Smooth muscle cell (in vitro differentiated cells): Measurements from ENCODE around the gene ZNF236. TPM values are rescaled to one million over a fixed set of nuclear protein-coding genes. Genes with fewer than 3 reads are reported as not detected.

ENCODE experiments used
- DNase-seq: peaks from one replicate; lab custom pipeline; 2025; ENCODE audit not compliant: unreplicated experiment; lab: John Stamatoyannopoulos, UW
- H2AFZ ChIP-seq: fragments of 200-600 bp; sonication (generic); 2 replicates; pipeline ENCODE4 v1.6.0; 2016; ENCODE audit warnings: antibody characterized with exemption, low read depth, mild to moderate bottlenecking
- H3F3A ChIP-seq: fragments of 200-600 bp; sonication (generic); 2 replicates; pipeline ENCODE4 v1.6.0; 2017; ENCODE audit warnings: antibody characterized with exemption, low read depth
- H3K27ac ChIP-seq: fragments of 200-600 bp; sonication (generic); 2 replicates; pipeline ENCODE4 v1.5.1; 2016; ENCODE audit warnings: low read depth, mild to moderate bottlenecking
- H3K27me3 ChIP-seq: fragments of 200-600 bp; sonication (generic); 2 replicates; pipeline ENCODE4 v1.6.1; 2016; ENCODE audit warnings: low read depth, mild to moderate bottlenecking
- H3K36me3 ChIP-seq: fragments of 200-600 bp; sonication (generic); 2 replicates; pipeline ENCODE4 v1.5.1; 2016; ENCODE audit warnings: low read depth
- H3K4me1 ChIP-seq: fragments of 200-600 bp; sonication (generic); 2 replicates; pipeline ENCODE4 v1.5.1; 2016; ENCODE audit warnings: low read depth
- H3K4me2 ChIP-seq: fragments of 200-600 bp; sonication (generic); 2 replicates; pipeline ENCODE4 v1.6.0; 2016; ENCODE audit warnings: mild to moderate bottlenecking
- H3K4me3 ChIP-seq: fragments of 200-600 bp; sonication (generic); 2 replicates; pipeline ENCODE4 v1.5.1; 2016; ENCODE audit warnings: mild to moderate bottlenecking
- H3K79me2 ChIP-seq: fragments of 200-600 bp; sonication (generic); 2 replicates; pipeline ENCODE4 v1.6.0; 2016; ENCODE audit warnings: low read depth, mild to moderate bottlenecking
- H3K9ac ChIP-seq: fragments of 200-600 bp; sonication (generic); 2 replicates; pipeline ENCODE4 v1.6.0; 2016; ENCODE audit warnings: low read depth
- H3K9me3 ChIP-seq: fragments of 200-600 bp; sonication (generic); replicated peaks from 2 replicates; pipeline ENCODE4 v1.5.1; 2016; ENCODE audit warnings: low read depth
- H4K20me1 ChIP-seq: fragments of 200-600 bp; sonication (generic); 2 replicates; pipeline ENCODE4 v1.6.0; 2016; ENCODE audit warnings: low read depth
- CTCF ChIP-seq: fragments of 200-600 bp; sonication (generic); IDR thresholded peaks from 2 replicates; pipeline ENCODE4 v1.5.1; 2017; ENCODE audit warnings: borderline replicate concordance, mild to moderate bottlenecking, antibody characterized with exemption; ENCODE audit not compliant: insufficient read depth, poor library complexity, severe bottlenecking
- WGBS: methylation state at CpG from one replicate; pipeline ENCODE4 v1.1.7; 2016; ENCODE audit warnings: low lambda C conversion rate; 5-methylcytosine and 5-hydroxymethylcytosine counted together
- polyA plus RNA-seq: library from polyadenylated mRNA; unstranded; fragments of >200 nt; fragmentation: Nextera tagmentation; extraction: Ambion mirVana; gene quantifications from 2 replicates; pipeline ENCODE4 v1.2.1, GENCODE V29; 2016
- total RNA-seq: library from RNA; depleted of rRNA; stranded (reverse); fragments of >200 nt; gene quantifications from 2 replicates; pipeline ENCODE4 v1.2.3, GENCODE V29; 2014

The ZNF236 gene
- total and polyA plus RNA-seq, 2 experiments from 2014 or later: 4.1 to 6.2 TPM

GRCh38 chr18:76814256-76814655, 8.1 kb upstream of the ZNF236 start:
- Histone ChIP-seq H3K27ac (no peak overlapping the region), H3K4me1 (peaks cover 7% of the 10 kb centered on the region), H4K20me1 (peaks cover 14% of the 10 kb centered on the region), H3F3A (no peaks in the 10 kb centered on the region), H3K4me3 (no peak overlapping the region), H3K9me3 (no peaks in the 10 kb centered on the region), H3K9ac (no peak overlapping the region), H3K4me2 (no peak overlapping the region), H2AFZ (no peak overlapping the region), H3K36me3 (no peaks in the 10 kb centered on the region), H3K27me3 (no peaks in the 10 kb centered on the region), H3K79me2 (peaks cover 19% of the 10 kb centered on the region)
- WGBS: 90% methylated on average over 11 of the region's 11 CpGs
- no peak for TF ChIP-seq CTCF
- DNase-seq: no peak

GRCh38 chr18:76816127-76816526, 6.2 kb upstream of the ZNF236 start:
- H3K27ac ChIP-seq: no peak overlapping the region
- H3K27me3 ChIP-seq: no peaks in the 10 kb centered on the region
- peaks cover 14% of the 10 kb centered on the region for H4K20me1 ChIP-seq
- peaks cover 36% of the 10 kb centered on the region for H3K79me2 ChIP-seq
- H3K4me1 ChIP-seq: peaks cover 12% of the 10 kb centered on the region
- H3K9me3 ChIP-seq: no peaks in the 10 kb centered on the region
- H3K4me3 ChIP-seq: no peak overlapping the region
- 95% methylated on average over 8 of the region's 8 CpGs for WGBS
- H3K9ac ChIP-seq: no peak overlapping the region
- H3K36me3 ChIP-seq: no peaks in the 10 kb centered on the region
- DNase-seq: no peak
- no peak for TF ChIP-seq CTCF
- H3F3A ChIP-seq: no peaks in the 10 kb centered on the region
- no peak overlapping the region for H2AFZ ChIP-seq
- no peak overlapping the region for H3K4me2 ChIP-seq

- no peak for TF ChIP-seq CTCF
- H3K4me1 ChIP-seq: peaks cover 15% of the 10 kb centered on the region
- no peak overlapping the region for H3K4me2 ChIP-seq
- H3K9ac ChIP-seq: no peak overlapping the region
- H3K27me3 ChIP-seq: no peaks in the 10 kb centered on the region
- H3K27ac ChIP-seq: no peak overlapping the region
- WGBS: 97% methylated on average over 17 of the region's 17 CpGs
- no peaks in the 10 kb centered on the region for H3K9me3 ChIP-seq
- no peak overlapping the region for H3K4me3 ChIP-seq
- no peak overlapping the region for H2AFZ ChIP-seq
- H3K36me3 ChIP-seq: no peaks in the 10 kb centered on the region
- peaks cover 14% of the 10 kb centered on the region for H4K20me1 ChIP-seq
- peaks cover 46% of the 10 kb centered on the region for H3K79me2 ChIP-seq
- H3F3A ChIP-seq: no peaks in the 10 kb centered on the region
- no peak for DNase-seq
These were observed 4.3 kb upstream of the ZNF236 start for GRCh38 chr18:76817888-76818611.
